ENCODE results near the gene ETS1. TPM values are rescaled to one million over a fixed set of nuclear protein-coding genes. Genes with fewer than 3 reads are reported as not detected.

Gene ETS1
- total and polyA plus RNA-seq, 2 experiments from 2014 or later = 6.7 to 21.8 TPM

DNA sequence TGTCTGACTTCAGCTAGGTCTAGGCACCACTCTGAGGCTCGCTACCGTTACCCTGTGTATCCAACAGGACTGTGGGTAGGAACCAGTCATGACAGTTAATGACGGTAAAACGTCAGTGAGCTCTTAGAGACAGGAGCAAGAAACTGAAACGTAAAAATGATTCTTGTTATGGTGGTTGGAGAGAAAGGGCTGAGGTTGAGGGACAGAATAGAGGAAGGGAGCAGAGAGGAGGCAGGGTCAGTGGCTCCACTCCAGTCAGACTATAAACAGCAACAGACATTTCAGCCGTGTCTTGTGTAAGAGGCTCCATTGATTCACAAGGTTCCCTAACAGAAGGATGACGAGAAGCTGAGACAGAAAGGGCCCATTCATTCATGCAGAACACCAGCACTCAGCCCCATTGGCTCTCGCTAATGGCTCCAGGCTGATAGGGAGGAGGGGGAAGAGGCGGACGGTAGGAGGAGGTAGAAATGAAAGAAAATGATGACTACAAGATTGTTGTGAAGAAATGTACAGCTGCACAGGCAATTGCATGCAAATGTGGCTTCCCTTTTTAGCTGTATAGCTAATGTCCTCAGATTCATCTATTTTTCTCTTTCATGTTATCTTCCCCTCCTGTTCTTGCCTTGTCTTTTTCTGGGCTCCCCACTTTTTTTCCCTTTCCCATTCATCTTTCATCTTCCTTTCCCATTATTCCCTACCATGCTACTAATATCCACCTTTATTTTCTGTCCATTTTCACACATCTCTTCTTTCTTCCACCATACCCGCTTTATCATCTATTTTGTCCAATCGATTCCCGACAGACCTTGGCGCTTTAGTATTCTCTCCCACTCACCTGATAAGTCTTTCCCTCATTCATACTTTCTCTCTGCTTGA lies 34.3 kb downstream of the ETS1 start:
- Histone ChIP-seq H3K4me1 (ENCODE audit: insufficient read depth) (peaks cover 11% of the 10 kb centered on the region), H3K4me3 (no peak overlapping the region), H3K79me2 (no peaks in the 10 kb centered on the region), H4K20me1 (ENCODE audit: insufficient read depth, poor library complexity, severe bottlenecking) (no peaks in the 10 kb centered on the region), H2AFZ (no peak overlapping the region), H3K36me3 (replicated peaks; ENCODE audit: insufficient read depth, low read depth) (no peaks in the 10 kb centered on the region), H3K27ac (peak overlapping the region; percentile 41), H3K27me3 (no peaks in the 10 kb centered on the region), H3K9me2 (replicated peaks; ENCODE audit: insufficient read depth) (no peaks in the 10 kb centered on the region), H3K4me2 (peak overlapping the region; percentile 41), H3K9me3 (ENCODE audit: low read depth) (no peaks in the 10 kb centered on the region)
- no peak for TF ChIP-seq EZH2 (IDR thresholded peaks at IDR 0.05; ENCODE audit: borderline replicate concordance)
- TF ChIP-seq EZH2phosphoT487 (IDR thresholded peaks at IDR 0.05; ENCODE audit: low read depth, severe bottlenecking, unreplicated experiment) = no peak
- TF ChIP-seq, protein P1, sequence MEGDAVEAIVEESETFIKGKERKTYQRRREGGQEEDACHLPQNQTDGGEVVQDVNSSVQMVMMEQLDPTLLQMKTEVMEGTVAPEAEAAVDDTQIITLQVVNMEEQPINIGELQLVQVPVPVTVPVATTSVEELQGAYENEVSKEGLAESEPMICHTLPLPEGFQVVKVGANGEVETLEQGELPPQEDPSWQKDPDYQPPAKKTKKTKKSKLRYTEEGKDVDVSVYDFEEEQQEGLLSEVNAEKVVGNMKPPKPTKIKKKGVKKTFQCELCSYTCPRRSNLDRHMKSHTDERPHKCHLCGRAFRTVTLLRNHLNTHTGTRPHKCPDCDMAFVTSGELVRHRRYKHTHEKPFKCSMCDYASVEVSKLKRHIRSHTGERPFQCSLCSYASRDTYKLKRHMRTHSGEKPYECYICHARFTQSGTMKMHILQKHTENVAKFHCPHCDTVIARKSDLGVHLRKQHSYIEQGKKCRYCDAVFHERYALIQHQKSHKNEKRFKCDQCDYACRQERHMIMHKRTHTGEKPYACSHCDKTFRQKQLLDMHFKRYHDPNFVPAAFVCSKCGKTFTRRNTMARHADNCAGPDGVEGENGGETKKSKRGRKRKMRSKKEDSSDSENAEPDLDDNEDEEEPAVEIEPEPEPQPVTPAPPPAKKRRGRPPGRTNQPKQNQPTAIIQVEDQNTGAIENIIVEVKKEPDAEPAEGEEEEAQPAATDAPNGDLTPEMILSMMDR (IDR thresholded peaks at IDR 0.05; ENCODE audit: poor library complexity) = no peak
- 83% methylated on average over 14 of the region's 14 CpGs for WGBS (ENCODE audit: low lambda C conversion rate, missing lambda C conversion rate)
- DNase-seq (ENCODE audit: low spot score) = peak; percentile 35

DNA sequence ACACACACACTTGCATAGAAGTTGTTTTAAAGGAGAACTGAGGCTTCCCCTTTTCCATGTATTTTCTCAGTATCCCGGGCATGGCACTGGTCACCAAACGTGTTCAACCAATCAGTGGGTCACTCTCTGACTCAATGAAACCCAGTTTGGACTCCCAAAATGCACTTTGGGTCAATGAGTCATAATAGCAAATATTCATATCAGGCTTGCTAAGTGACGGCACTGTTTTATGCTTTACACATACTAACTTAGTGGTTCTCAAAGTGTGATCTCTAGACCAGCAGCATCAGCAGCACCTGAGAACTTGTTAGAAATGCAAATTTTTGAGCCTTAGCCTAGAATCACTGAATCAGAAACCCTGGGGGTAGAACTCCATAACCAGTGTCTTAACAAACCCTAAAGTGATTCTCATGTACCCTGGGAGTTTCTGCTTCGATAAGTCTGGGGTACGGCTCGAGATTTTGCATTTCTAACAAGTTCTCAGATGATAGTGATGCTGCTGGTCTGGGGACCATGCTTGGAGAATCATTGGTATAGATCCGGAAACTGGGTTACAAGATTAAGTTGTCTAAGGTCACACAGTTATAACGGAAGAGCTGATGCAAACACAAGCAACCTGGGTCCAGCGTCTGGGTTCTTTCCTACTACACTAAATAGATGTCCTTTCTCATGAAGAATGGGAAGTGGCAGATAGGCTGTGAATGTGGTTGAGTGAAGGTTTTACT lies 35.6 kb downstream of the ETS1 start:
- TF ChIP-seq EZH2phosphoT487 (IDR thresholded peaks at IDR 0.05; ENCODE audit: low read depth, severe bottlenecking, unreplicated experiment) (no peak), EZH2 (IDR thresholded peaks at IDR 0.05; ENCODE audit: borderline replicate concordance) (no peak)
- TF ChIP-seq, protein P1 (IDR thresholded peaks at IDR 0.05; ENCODE audit: poor library complexity) = no peak
- H3K9me3 ChIP-seq (ENCODE audit: low read depth) = no peaks in the 10 kb centered on the region
- no peak overlapping the region for H3K27ac ChIP-seq
- no peaks in the 10 kb centered on the region for H3K79me2 ChIP-seq
- no peaks in the 10 kb centered on the region for H3K9me2 ChIP-seq (replicated peaks; ENCODE audit: insufficient read depth)
- no peaks in the 10 kb centered on the region for H3K36me3 ChIP-seq (replicated peaks; ENCODE audit: insufficient read depth, low read depth)
- no peak for DNase-seq (ENCODE audit: low spot score)
- WGBS (ENCODE audit: low lambda C conversion rate, missing lambda C conversion rate) = 86% methylated on average over 9 of the region's 9 CpGs
- H4K20me1 ChIP-seq (ENCODE audit: insufficient read depth, poor library complexity, severe bottlenecking) = no peaks in the 10 kb centered on the region
- no peak overlapping the region for H3K4me3 ChIP-seq
- no peak overlapping the region for H3K4me2 ChIP-seq
- no peak overlapping the region for H2AFZ ChIP-seq
- H3K4me1 ChIP-seq (ENCODE audit: insufficient read depth) = peaks cover 13% of the 10 kb centered on the region
- no peaks in the 10 kb centered on the region for H3K27me3 ChIP-seq

DNA sequence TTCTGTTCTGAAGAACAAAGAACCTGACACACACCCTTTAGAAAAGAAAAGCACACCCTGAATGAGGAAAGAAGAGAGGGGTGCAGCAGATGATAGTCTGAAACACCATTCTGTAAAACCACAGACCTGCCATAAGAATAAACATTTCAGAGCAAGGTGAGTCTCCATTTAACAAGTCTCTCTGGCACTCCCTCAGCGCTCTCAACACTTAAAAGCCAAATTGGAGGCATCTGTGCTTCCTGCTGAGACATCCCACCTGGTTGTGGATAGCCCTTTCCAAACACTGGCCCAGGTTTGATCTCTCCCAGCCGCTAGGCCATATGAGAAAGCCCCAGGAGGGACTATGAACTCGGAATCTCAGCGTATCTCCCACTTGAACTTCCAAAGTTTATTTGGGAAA lies 36.3 kb downstream of the ETS1 start:
- Histone ChIP-seq H3K27me3 (no peaks in the 10 kb centered on the region), H3K27ac (no peak overlapping the region), H3K79me2 (no peaks in the 10 kb centered on the region), H3K9me2 (replicated peaks; ENCODE audit: insufficient read depth) (no peaks in the 10 kb centered on the region), H3K4me1 (ENCODE audit: insufficient read depth) (peaks cover 13% of the 10 kb centered on the region), H3K4me3 (no peak overlapping the region), H3K9me3 (ENCODE audit: low read depth) (no peaks in the 10 kb centered on the region), H4K20me1 (ENCODE audit: insufficient read depth, poor library complexity, severe bottlenecking) (no peaks in the 10 kb centered on the region), H3K4me2 (no peak overlapping the region), H3K36me3 (replicated peaks; ENCODE audit: insufficient read depth, low read depth) (no peaks in the 10 kb centered on the region), H2AFZ (no peak overlapping the region)
- DNase-seq (ENCODE audit: low spot score) = no peak
- TF ChIP-seq EZH2phosphoT487 (IDR thresholded peaks at IDR 0.05; ENCODE audit: low read depth, severe bottlenecking, unreplicated experiment) (no peak), EZH2 (IDR thresholded peaks at IDR 0.05; ENCODE audit: borderline replicate concordance) (no peak)
- TF ChIP-seq, protein P1 (IDR thresholded peaks at IDR 0.05; ENCODE audit: poor library complexity) = no peak
- 81% methylated on average over 4 of the region's 4 CpGs for WGBS (ENCODE audit: low lambda C conversion rate, missing lambda C conversion rate)
